GM12873 (cell line): ENCODE measurements around the gene DUSP6.

ENCODE experiments used
- CTCF ChIP-seq: IDR thresholded peaks from 2 replicates; pipeline ENCODE4 v1.5.1; 2012; ENCODE audit warnings: low read depth, mild to moderate bottlenecking, moderate library complexity, low read length, control low read depth; ENCODE audit not compliant: insufficient read depth; ENCODE audit errors: missing control alignments

DUSP6 gene

GRCh38 chr12:89364631-89365030 lies 12.3 kb upstream of the DUSP6 start:
- TF ChIP-seq CTCF, result no peak

- no peak for TF ChIP-seq CTCF
Observed at GRCh38 chr12:89364058-89364457, 11.8 kb upstream of the DUSP6 start.

- TF ChIP-seq CTCF, result no peak
Observed at GRCh38 chr12:89363582-89363981, 11.3 kb upstream of the DUSP6 start.

- no peak for TF ChIP-seq CTCF
Observed at GRCh38 chr12:89363084-89363483, 10.8 kb upstream of the DUSP6 start.

GRCh38 chr12:89359615-89360014 lies 7.3 kb upstream of the DUSP6 start:
- no peak for TF ChIP-seq CTCF

- no peak for TF ChIP-seq CTCF
Observed at GRCh38 chr12:89358805-89359204, 6.5 kb upstream of the DUSP6 start.

GRCh38 chr12:89357297-89357730 lies 5.0 kb upstream of the DUSP6 start:
- no peak for TF ChIP-seq CTCF
